GM23338 (cell line): ENCODE measurements around the gene GPC5. TPM values are rescaled to one million over a fixed set of nuclear protein-coding genes. Genes with fewer than 3 reads are reported as not detected.
A peak's percentile ranks its signal among the peaks of the same experiment; 100 is the strongest.
"Not testable (repeated sequence)": the region's sequence is repeated elsewhere in the genome, so short reads cannot be mapped to it uniquely, and the experiment has no call there.

ENCODE experiments used
- ATAC-seq: fragments of 200-7000 bp; cut with Tn5 transposase; 3 replicates; pipeline ENCODE4 v1.9.1; 2020
- DNase-seq: peaks from one replicate; pipeline ENCODE4 v3.0.0-alpha.2; 2015; ENCODE audit warnings: low spot score
- H2AFZ ChIP-seq: fragments of 200-600 bp; sonication (generic); 2 replicates; pipeline ENCODE4 v1.8.0; 2016; ENCODE audit warnings: antibody characterized with exemption, mild to moderate bottlenecking, moderate library complexity
- H3F3A ChIP-seq: fragments of 200-600 bp; sonication (generic); replicated peaks from 2 replicates; pipeline ENCODE4 v1.8.0; 2017; ENCODE audit warnings: antibody characterized with exemption, mixed run types, low read depth
- H3K27ac ChIP-seq: fragments of 200-600 bp; sonication (generic); 2 replicates; pipeline ENCODE4 v1.6.1; 2016; ENCODE audit warnings: low read depth
- H3K27me3 ChIP-seq: fragments of 200-600 bp; sonication (generic); 2 replicates; pipeline ENCODE4 v1.8.0; 2016; ENCODE audit warnings: mild to moderate bottlenecking, mixed run types, moderate library complexity; ENCODE audit not compliant: insufficient read depth
- H3K36me3 ChIP-seq: fragments of 200-600 bp; sonication (generic); 2 replicates; pipeline ENCODE4 v1.8.0; 2016; ENCODE audit warnings: mild to moderate bottlenecking; ENCODE audit not compliant: insufficient read depth
- H3K4me1 ChIP-seq: fragments of 200-600 bp; sonication (generic); 2 replicates; pipeline ENCODE4 v1.8.0; 2016; ENCODE audit warnings: mild to moderate bottlenecking, moderate library complexity; ENCODE audit not compliant: insufficient read depth
- H3K4me2 ChIP-seq: fragments of 200-600 bp; sonication (generic); 2 replicates; pipeline ENCODE4 v1.7.1; 2017; ENCODE audit warnings: mixed run types
- H3K4me3 ChIP-seq: fragments of 200-600 bp; sonication (generic); 2 replicates; pipeline ENCODE4 v1.6.1; 2016; ENCODE audit warnings: mixed run types
- H3K79me2 ChIP-seq: fragments of 200-600 bp; sonication (generic); replicated peaks from 2 replicates; pipeline ENCODE4 v1.8.0; 2017; ENCODE audit warnings: mild to moderate bottlenecking; ENCODE audit not compliant: insufficient read depth
- H3K9me2 ChIP-seq: fragments of 200-600 bp; sonication (generic); 2 replicates; pipeline ENCODE4 v1.8.0; 2017; ENCODE audit not compliant: insufficient read depth
- H4K20me1 ChIP-seq: fragments of 200-600 bp; sonication (generic); replicated peaks from 2 replicates; pipeline ENCODE4 v1.8.0; 2017; ENCODE audit warnings: mild to moderate bottlenecking; ENCODE audit not compliant: insufficient read depth
- H3K27ac Mint-ChIP-seq: 2 replicates; pipeline ENCODE4 v1.8.0; 2020; ENCODE audit warnings: inconsistent platforms, mild to moderate bottlenecking, moderate library complexity, mixed read lengths
- H3K27me3 Mint-ChIP-seq: 3 replicates; pipeline ENCODE4 v1.8.0; 2022; ENCODE audit warnings: low read depth, mild to moderate bottlenecking, moderate library complexity, mixed read lengths, inconsistent platforms; ENCODE audit not compliant: insufficient read depth, poor library complexity
- H3K36me3 Mint-ChIP-seq: 3 replicates; pipeline ENCODE4 v1.8.0; 2021; ENCODE audit warnings: low read depth, mild to moderate bottlenecking, inconsistent platforms, moderate library complexity, mixed read lengths
- H3K4me1 Mint-ChIP-seq: 3 replicates; pipeline ENCODE4 v1.8.0; 2020; ENCODE audit warnings: mild to moderate bottlenecking, inconsistent platforms, mixed read lengths
- H3K4me3 Mint-ChIP-seq: 3 replicates; pipeline ENCODE4 v1.8.0; 2021; ENCODE audit warnings: moderate library complexity, mild to moderate bottlenecking, inconsistent platforms, mixed read lengths
- H3K9me3 Mint-ChIP-seq: 3 replicates; pipeline ENCODE4 v1.8.0; 2020; ENCODE audit warnings: moderate library complexity, mild to moderate bottlenecking, inconsistent platforms, mixed read lengths
- CREB1 ChIP-seq: fragments of 250-450 bp; sonication (Bioruptor Pico); IDR thresholded peaks from 2 replicates; pipeline ENCODE4 v1.5.0; 2020; ENCODE audit warnings: low read depth, mild to moderate bottlenecking, moderate library complexity
- EZH2 ChIP-seq: fragments of 200-600 bp; sonication (generic); IDR thresholded peaks from one replicate; pipeline ENCODE4 v1.8.0; 2017; ENCODE audit warnings: antibody characterized with exemption, mild to moderate bottlenecking, low read depth; ENCODE audit not compliant: unreplicated experiment
- EZH2phosphoT487 ChIP-seq: fragments of 200-600 bp; sonication (generic); IDR thresholded peaks from one replicate; pipeline ENCODE4 v1.8.1; 2018; ENCODE audit warnings: antibody characterized with exemption; ENCODE audit not compliant: unreplicated experiment
- JUNB ChIP-seq: IDR thresholded peaks from one replicate; pipeline ENCODE4 v1.6.1; 2016; ENCODE audit warnings: antibody characterized with exemption; ENCODE audit not compliant: unreplicated experiment
- ZNF114 ChIP-seq: fragments of 250-450 bp; sonication (Bioruptor Pico); IDR thresholded peaks from 2 replicates; pipeline ENCODE4 v1.5.0; 2020; ENCODE audit warnings: mild to moderate bottlenecking, moderate library complexity
- ZNF331 ChIP-seq: fragments of 250-450 bp; sonication (Bioruptor Pico); IDR thresholded peaks from 2 replicates; pipeline ENCODE4 v1.5.0; 2020; ENCODE audit warnings: low read depth, mild to moderate bottlenecking, moderate library complexity
- ZNF462 ChIP-seq: fragments of 250-450 bp; sonication (Bioruptor Pico); IDR thresholded peaks from 2 replicates; pipeline ENCODE4 v1.5.0; 2020; ENCODE audit warnings: mild to moderate bottlenecking, moderate library complexity
- polyA plus RNA-seq: library from polyadenylated mRNA; unstranded; fragments of >200 nt; fragmentation: Nextera tagmentation; extraction: Ambion mirVana; gene quantifications from 2 replicates; pipeline ENCODE4 v1.2.1, GENCODE V29; 2016
- total RNA-seq: library from RNA; depleted of rRNA; stranded (reverse); fragments of >200 nt; shearing (Covaris generic); gene quantifications from 2 replicates; pipeline ENCODE4 v1.2.3, GENCODE V29; 2014
- TF ChIP-seq, protein P1 (sequence below), 2 experiments: fragments of 200-600 bp in 1 of 2; sonication (generic) in 1 of 2; conservative IDR thresholded peaks; 2 replicates each; pipeline versions ENCODE4 v1.5.1 to v1.6.1; 2016 to 2017; ENCODE audit warnings: antibody characterized with exemption in 2 of 2, low read depth in 2 of 2, mild to moderate bottlenecking in 2 of 2, moderate library complexity in 1 of 2

The GPC5 gene
- total and polyA plus RNA-seq, 2 experiments from 2014 or later, result 0.95 to 1.1 TPM

DNA sequence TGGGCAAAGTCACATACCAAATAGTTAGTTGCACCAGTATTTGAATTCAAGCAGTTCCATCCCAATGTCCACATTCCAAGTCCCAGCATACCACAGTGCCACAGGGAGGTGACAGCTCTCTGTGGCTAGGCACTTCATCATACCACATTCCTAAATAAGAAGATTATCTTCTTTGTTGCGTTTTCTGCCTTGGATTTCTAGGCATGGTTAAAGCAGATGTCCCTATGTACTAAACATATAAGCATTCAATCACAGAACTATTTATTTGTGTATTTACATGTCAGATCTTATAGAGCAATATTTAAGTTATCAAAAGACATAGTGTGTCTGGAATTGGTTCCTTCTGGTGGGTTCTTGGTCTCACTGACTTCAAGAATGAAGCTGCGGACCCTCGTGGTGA is 403.4 kb downstream of the GPC5 start:
- not testable (repeated sequence) for H2AFZ ChIP-seq, H3K4me3 Mint-ChIP-seq, H3K36me3 Mint-ChIP-seq, DNase-seq, H3K36me3 ChIP-seq, H3K27ac ChIP-seq, H3K27me3 ChIP-seq, H3K9me2 ChIP-seq, H3K27me3 Mint-ChIP-seq, H3K79me2 ChIP-seq, H3K4me3 ChIP-seq, H3K9me3 Mint-ChIP-seq, H4K20me1 ChIP-seq, ATAC-seq, H3K4me1 ChIP-seq, H3F3A ChIP-seq, H3K4me2 ChIP-seq
- H3K27ac Mint-ChIP-seq, result 0 out of 2 replicates have a peak overlapping the region, but pooled peaks have one; percentile 14
- H3K4me1 Mint-ChIP-seq, result peaks cover 18% of the 10 kb centered on the region; the same call in 2 of the 3 replicates

GRCh38 chr13:91802957-91803356 is 404.5 kb downstream of the GPC5 start:
- H3K27ac Mint-ChIP-seq, result no peak overlapping the region

DNA sequence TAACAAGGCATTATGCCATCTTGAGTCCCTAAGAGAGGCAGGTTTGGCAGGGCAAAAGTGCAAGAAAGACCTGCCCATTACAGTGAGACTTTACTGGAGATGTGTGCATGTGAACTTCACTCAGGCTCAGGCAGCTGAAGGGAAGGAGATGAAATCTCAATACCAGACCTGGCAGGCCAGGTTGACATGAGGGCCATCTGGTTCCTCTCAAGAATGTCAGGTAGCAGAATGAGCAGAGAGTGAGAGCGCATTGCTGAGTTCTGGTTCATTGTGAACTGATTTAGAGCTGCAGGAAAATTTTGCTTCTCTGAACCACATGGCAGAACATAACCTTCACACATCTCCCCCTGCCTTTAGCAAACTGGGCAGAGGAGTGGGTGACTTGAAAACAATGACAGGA is 406.3 kb downstream of the GPC5 start:
- DNase-seq (peak; percentile 12), ATAC-seq (peak; percentile 45)
- Histone ChIP-seq H3K79me2 (no peaks in the 10 kb centered on the region), H3K36me3 (no peaks in the 10 kb centered on the region), H3K27me3 (no peaks in the 10 kb centered on the region), H3K4me1 (peaks cover 25% of the 10 kb centered on the region), H4K20me1 (no peaks in the 10 kb centered on the region), H3K9me2 (no peaks in the 10 kb centered on the region), H2AFZ (peak overlapping the region; percentile 50; the same call in 1 of the 2 replicates), H3F3A (no peaks in the 10 kb centered on the region), H3K4me3 (no peak overlapping the region), H3K27ac (no peak overlapping the region), H3K4me2 (no peak overlapping the region)
- Mint-ChIP-seq H3K27me3 (peaks cover 2% of the 10 kb centered on the region), H3K9me3 (no peaks in the 10 kb centered on the region), H3K4me1 (peaks cover 41% of the 10 kb centered on the region), H3K4me3 (no peak overlapping the region), H3K36me3 (no peaks in the 10 kb centered on the region), H3K27ac (peak overlapping the region; percentile 76)
- TF ChIP-seq CREB1 (CRISPR knock-in tag), result no peak
- no peak for TF ChIP-seq EZH2phosphoT487
- TF ChIP-seq EZH2, result no peak
- no peak for TF ChIP-seq ZNF462 (CRISPR knock-in tag)
- TF ChIP-seq, protein P1, sequence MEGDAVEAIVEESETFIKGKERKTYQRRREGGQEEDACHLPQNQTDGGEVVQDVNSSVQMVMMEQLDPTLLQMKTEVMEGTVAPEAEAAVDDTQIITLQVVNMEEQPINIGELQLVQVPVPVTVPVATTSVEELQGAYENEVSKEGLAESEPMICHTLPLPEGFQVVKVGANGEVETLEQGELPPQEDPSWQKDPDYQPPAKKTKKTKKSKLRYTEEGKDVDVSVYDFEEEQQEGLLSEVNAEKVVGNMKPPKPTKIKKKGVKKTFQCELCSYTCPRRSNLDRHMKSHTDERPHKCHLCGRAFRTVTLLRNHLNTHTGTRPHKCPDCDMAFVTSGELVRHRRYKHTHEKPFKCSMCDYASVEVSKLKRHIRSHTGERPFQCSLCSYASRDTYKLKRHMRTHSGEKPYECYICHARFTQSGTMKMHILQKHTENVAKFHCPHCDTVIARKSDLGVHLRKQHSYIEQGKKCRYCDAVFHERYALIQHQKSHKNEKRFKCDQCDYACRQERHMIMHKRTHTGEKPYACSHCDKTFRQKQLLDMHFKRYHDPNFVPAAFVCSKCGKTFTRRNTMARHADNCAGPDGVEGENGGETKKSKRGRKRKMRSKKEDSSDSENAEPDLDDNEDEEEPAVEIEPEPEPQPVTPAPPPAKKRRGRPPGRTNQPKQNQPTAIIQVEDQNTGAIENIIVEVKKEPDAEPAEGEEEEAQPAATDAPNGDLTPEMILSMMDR (conservative IDR thresholded peaks at IDR 0.05; ENCODE audit: low read depth in 2 of 2), result no peak
- TF ChIP-seq ZNF331 (CRISPR knock-in tag), result no peak

More at GRCh38 chr13:91802957-91803356, 404.5 kb downstream of the GPC5 start:
- Histone ChIP-seq H3K36me3 (no peaks in the 10 kb centered on the region), H3K27me3 (no peaks in the 10 kb centered on the region), H3K4me2 (no peak overlapping the region), H3K4me1 (peaks cover 12% of the 10 kb centered on the region), H3K79me2 (no peaks in the 10 kb centered on the region), H3K27ac (no peak overlapping the region), H4K20me1 (no peaks in the 10 kb centered on the region), H2AFZ (no peak overlapping the region), H3K9me2 (0 out of 2 replicates have a peak, but pooled peaks cover 3% of the 10 kb centered on the region), H3F3A (no peaks in the 10 kb centered on the region), H3K4me3 (no peak overlapping the region)
- DNase-seq, result no peak
- Mint-ChIP-seq H3K9me3 (no peaks in the 10 kb centered on the region), H3K36me3 (no peaks in the 10 kb centered on the region), H3K4me1 (peaks cover 28% of the 10 kb centered on the region), H3K4me3 (no peak overlapping the region), H3K27me3 (peaks cover 2% of the 10 kb centered on the region)
- TF ChIP-seq JUNB, result no peak
- no peak for TF ChIP-seq ZNF114 (CRISPR knock-in tag)
- no peak for ATAC-seq
